Measurements from ENCODE around the gene TTC21B.
A peak's percentile ranks its signal among the peaks of the same experiment; 100 is the strongest.

The TTC21B gene

DNA sequence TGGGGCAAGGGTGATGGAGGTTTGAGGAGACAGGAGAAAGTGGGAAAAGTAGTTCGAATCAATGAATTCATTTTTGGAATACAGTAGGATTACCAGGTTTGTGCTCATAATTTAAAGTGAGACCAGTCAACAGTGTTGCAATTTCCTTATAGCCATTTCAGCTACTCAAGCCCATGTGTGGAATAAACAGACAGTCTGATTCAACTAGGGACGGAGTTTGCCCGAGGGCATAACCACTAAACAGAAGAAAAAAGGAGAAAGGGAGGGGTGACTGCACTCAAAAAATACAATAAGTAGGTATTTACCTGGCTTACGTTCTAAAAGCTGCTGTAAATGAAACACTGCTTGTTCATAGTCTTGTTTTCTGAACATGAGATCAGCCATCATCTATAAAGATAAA is 55.2 kb downstream of the TTC21B start:
- FAIRE-seq (no peak), DNase-seq (ENCODE audit: insufficient read length, low spot score) (no peak)
- TF ChIP-seq, protein P1, sequence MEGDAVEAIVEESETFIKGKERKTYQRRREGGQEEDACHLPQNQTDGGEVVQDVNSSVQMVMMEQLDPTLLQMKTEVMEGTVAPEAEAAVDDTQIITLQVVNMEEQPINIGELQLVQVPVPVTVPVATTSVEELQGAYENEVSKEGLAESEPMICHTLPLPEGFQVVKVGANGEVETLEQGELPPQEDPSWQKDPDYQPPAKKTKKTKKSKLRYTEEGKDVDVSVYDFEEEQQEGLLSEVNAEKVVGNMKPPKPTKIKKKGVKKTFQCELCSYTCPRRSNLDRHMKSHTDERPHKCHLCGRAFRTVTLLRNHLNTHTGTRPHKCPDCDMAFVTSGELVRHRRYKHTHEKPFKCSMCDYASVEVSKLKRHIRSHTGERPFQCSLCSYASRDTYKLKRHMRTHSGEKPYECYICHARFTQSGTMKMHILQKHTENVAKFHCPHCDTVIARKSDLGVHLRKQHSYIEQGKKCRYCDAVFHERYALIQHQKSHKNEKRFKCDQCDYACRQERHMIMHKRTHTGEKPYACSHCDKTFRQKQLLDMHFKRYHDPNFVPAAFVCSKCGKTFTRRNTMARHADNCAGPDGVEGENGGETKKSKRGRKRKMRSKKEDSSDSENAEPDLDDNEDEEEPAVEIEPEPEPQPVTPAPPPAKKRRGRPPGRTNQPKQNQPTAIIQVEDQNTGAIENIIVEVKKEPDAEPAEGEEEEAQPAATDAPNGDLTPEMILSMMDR (IDR thresholded peaks at IDR 0.05; ENCODE audit: insufficient read depth, missing control alignments): no peak

DNA sequence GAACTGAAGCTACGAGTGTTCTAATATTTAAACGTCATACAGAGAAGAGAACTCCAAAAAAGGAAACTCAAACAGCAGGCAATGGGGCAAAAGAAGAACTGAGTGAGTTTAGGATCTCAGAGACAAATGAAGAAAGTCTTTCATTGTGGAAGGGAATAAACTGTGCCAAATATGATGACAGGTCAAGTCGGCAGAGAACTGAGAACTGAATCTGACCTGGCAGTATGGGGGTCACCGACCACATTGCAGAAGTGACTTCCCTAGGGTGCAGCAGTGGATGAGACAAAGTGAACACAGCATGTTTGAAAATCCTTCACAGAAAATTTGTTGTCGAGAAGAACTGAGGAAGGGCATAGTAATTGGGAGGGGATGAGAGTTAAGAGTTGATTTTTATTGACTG is 55.9 kb downstream of the TTC21B start:
- DNase-seq (ENCODE audit: insufficient read length, low spot score): no peak
- TF ChIP-seq, protein P1 (IDR thresholded peaks at IDR 0.05; ENCODE audit: insufficient read depth, missing control alignments): no peak
- no peak for FAIRE-seq

DNA sequence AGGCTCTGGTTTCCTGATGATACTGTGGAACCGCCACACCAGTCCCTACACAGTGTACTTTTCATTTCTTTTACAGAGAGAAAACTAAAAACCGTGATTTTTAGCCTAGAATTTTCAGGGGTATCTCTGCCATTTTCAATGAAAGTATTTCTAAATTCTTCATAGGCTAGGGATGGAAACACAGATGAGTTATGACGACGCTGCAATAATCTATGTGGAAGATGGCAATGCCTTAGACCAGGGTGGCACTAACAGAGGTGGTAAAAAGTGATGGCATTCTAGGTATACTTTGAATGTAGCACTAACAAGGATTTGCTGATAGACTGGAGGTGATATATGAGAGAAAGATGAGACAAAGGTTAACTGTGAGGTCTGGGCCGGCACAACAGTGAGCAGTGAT is 56.5 kb downstream of the TTC21B start:
- FAIRE-seq: no peak
- no peak for DNase-seq (ENCODE audit: insufficient read length, low spot score)
- TF ChIP-seq, protein P1 (IDR thresholded peaks at IDR 0.05; ENCODE audit: insufficient read depth, missing control alignments): no peak

DNA sequence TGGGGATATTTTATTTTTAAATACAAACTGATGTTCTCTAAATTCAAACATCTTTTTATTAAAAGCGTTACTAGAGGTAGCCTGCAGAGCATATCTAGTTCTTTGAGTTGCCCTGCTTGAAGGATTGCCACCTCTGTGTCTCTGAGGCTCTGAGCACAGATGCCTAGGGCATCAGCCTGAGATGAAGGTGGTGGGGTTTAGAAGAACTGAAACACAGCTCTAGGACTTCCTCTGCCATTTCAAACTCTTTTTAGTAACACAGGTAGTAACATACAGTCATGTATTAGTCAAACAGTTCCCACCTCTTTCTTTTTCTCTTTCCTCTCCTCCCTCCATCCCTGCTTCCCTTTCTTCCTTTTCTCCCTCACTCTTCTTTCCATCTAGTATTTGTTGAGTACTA is 57.6 kb downstream of the TTC21B start:
- DNase-seq (ENCODE audit: insufficient read length, low spot score): no peak
- no peak for FAIRE-seq
- TF ChIP-seq, protein P1 (IDR thresholded peaks at IDR 0.05; ENCODE audit: insufficient read depth, missing control alignments): no peak

DNA sequence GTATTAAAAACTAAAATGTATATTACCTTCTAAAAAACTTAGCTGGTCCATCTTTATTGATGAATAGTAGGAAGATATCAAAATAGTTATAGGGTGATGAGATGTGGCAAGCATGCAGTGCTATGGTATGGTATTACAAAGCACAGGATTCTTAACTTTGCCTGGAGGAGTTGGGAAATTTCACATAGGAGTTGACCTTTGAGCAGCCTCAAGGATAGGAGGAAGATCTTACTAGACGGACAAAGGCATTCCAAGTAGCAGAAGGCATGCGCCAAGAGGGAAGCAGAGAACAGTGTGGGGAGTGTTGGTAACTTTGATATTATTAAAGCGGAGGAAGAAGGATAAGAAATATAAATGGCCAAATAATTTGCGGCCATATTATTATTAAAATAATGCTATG is 60.0 kb downstream of the TTC21B start:
- DNase-seq (ENCODE audit: insufficient read length, low spot score) (no peak), FAIRE-seq (no peak)
- TF ChIP-seq, protein P1 (IDR thresholded peaks at IDR 0.05; ENCODE audit: insufficient read depth, missing control alignments): no peak

DNA sequence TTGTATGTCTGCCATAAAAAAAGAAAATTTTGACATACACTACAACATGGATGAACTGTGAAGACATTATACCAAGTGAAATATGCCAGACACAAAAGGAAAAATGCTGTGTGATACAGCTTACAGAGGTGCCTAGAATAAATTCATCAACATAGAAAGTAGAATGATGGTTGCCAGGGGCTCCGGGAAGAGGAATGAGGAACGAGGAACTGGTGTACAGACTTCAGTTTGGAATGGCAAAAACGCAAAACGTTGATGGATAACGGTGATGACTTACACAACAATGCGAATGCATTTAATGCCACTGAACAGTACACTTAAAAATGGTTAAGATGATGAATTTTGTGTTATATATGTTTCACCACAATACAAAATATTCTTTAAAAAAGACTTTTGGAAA is 61.0 kb downstream of the TTC21B start:
- TF ChIP-seq, protein P1 (IDR thresholded peaks at IDR 0.05; ENCODE audit: insufficient read depth, missing control alignments): no peak
- no peak for DNase-seq (ENCODE audit: insufficient read length, low spot score)
- peak; percentile 21 for FAIRE-seq

DNA sequence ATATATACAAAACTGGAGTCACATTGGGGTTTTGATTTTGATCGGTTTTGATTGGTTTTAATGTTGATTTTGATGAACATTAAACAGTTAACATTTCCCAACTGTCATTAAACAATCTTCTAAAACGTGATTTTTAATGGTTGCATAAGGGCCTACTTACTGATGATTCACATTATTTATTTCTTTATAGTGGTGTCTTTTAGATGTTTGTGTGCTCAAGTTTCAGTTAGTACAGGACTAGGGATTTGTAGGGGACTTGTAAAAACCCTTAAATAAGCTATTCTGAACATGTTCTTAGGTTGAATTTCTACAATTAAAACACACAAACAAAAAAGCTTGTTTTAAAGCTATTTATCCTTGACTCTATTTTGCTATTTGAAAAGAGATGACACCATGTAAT is 61.6 kb downstream of the TTC21B start:
- TF ChIP-seq, protein P1 (IDR thresholded peaks at IDR 0.05; ENCODE audit: insufficient read depth, missing control alignments): no peak
- DNase-seq (ENCODE audit: insufficient read length, low spot score) (no peak), FAIRE-seq (peak; percentile 51)
